GM04503 (cell line): ENCODE results near the gene CDC42EP1.

Source experiments
- DNase-seq: peaks from one replicate; pipeline ENCODE4 v3.0.0-alpha.2; 2012; ENCODE audit warnings: low read depth

Gene CDC42EP1

DNA sequence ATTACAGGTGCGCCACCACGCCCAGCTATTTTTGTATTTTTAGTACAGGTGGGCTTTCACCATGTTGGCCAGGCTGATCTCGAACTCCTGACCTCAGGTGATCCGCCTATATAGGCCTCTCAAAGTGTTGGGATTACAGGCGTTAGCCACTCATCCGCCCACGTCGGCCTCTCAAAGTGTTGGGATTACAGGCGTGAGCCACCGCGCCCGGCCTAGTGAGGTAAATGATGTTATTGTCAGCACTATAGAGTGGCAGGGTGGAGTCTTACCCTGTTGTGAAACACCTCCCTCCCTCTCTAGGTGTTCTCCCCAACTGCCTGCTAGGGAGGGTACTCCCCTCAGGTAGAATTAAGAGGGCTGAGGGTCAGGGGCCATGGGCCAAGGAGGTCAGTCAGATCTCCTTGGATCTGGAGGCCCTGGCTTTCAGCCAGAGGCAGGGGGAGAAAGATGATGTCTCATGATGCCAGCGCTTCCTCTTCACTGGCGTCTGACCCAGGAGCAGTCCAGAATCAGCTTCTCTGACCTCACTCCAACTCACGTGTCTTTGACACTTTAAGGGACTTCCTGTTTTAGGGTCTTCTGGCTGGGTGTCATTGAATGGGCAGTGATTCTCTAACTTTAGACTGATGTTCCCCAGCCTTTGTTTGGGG, 50.3 kb downstream of the CDC42EP1 start:
- DNase-seq: no peak

DNA sequence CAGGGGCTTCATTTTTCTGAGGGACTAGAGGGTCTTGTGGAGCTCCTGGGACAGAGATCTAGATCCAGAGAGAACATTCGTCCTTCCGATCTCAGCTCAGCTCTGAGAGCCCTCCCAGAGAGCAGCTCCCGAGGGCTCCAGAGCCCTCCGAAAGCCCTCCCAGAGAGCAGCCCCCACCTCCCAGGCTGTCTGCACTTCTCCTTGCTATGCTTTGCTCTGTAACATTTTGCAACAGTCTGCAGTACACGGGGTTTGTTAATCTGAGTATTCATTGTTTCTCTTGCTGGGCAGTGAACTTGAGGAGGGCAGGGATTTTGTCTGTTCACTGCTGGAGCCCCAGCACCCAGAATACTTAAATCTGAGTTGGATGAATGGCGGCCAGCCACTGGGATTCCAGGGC, 50.9 kb downstream of the CDC42EP1 start:
- DNase-seq: no peak

DNA sequence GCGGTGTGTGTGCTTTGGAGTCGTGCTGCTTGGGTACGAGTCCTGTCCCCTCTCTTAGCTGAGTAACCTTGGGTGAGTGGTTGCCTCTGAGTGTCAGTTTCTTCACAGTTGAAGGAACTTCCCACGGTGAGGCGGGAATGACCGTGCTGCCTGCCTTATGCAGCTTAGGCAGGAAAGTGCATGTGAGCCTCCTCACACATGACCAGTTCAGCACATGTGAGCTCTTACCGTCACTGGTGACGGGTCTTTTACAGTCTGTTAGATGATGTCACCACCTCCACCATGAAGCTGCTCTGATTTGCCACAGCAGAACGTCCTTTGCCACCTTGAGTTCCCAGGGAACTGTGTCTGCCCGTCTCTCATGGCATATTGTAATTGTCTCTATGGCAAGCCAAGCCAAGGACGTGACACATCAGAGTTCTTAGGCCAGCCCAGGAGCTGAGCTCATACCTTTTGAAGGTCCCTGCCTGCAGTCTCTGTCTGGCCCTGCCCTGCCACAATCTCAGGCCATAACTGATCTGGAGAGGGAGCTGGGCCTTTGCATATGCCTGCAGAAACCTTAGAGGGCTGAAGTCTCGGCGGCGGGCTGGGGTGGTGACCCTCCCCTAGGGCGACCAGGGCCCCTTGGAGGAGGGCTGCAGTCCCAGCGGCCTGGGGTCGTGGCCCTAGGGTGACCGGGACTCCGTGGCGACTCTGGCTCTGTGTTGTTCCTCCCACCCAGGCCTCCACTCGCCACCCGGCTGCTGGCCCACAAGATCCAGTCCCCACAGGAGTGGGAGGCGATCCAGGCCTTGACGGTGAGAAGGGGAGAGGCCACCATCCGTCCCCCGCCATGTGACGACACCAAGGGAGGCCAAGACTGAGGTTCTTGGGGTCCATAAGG, 56.2 kb downstream of the CDC42EP1 start:
- no peak for DNase-seq

DNA sequence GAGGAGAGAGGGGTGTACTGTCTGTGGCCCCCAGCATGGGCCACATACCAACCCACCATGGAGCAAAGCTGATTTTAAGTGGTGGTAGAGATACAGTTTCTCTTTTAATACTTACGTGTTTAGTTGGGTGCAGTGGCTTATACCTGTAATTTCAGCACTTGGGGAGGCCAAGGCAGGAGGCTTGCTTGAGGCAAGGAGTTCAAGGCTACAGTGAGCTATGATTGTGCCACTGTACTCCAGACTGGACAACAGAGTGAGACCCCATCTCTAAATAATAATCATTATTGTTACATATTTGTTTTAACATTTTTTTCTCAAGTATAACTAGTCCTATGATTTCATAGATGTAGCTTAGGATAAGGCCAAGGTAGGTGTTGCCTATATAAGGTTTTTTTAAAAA, 57.2 kb downstream of the CDC42EP1 start:
- DNase-seq: no peak

DNA sequence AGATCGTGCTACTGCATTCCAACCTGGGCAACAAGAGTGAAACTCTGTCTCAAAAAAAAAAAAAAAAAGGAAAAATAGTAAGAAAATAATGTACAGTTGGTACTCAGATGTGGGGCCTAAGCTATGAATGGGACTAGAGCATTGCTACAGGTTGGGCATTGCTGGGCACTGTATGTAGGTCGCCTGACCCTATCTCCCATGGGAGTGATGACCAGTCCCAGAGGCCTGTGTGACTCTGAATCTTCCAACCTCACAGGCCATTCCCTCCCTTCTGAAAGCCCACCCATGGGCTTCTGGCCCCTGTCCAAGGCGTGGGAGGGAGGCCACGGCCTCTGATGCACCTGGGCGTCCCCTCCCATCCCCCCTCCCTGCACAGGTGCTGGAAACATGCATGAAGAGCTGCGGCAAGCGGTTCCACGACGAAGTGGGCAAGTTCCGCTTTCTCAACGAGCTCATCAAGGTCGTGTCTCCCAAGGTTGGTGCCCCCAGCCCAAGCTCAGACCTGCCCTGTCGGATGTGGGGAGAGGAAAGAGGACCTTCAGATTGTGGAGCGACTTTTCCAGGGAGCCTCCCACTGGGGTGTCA, 57.9 kb downstream of the CDC42EP1 start:
- no peak for DNase-seq

DNA sequence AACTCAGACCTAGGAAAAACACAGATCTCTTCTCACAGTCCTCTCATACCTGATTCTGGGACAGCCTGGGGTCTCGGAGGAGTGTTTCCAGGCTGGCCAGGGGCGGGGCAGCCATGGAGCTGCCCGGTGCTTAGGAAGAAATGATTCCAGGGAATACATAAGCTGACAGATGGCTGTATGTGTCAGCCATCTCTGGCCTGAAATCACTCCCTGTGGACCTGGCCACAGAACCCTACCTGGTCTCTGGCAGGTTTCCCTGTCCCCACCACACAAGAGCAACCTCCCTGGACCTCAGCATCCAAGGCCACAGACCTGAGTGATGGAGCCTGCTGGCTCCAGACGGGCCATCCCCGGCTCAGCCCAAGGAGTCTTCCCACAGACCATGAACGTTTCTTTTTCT, 58.4 kb downstream of the CDC42EP1 start:
- no peak for DNase-seq
